Neural cell (in vitro differentiated cells): Measurements from ENCODE around the gene EML5. TPM values are rescaled to one million over a fixed set of nuclear protein-coding genes. Genes with fewer than 3 reads are reported as not detected.

Source experiments
- H2AFZ ChIP-seq: fragments of 200-600, 300-800 bp; sonication (generic), shearing (Covaris generic); 2 replicates; pipeline ENCODE4 v1.6.0; 2014; ENCODE audit warnings: low read depth, mild to moderate bottlenecking, antibody characterized with exemption, low read length, moderate library complexity
- H3F3A ChIP-seq: fragments of 200-600 bp; shearing (Covaris generic); 2 replicates; pipeline ENCODE4 v1.6.1; 2016; ENCODE audit warnings: mild to moderate bottlenecking, moderate library complexity, mixed read lengths, antibody characterized with exemption, low read length; ENCODE audit not compliant: insufficient read depth, poor library complexity, severe bottlenecking
- H3K27ac ChIP-seq: fragments of 200-600, 300-800 bp; sonication (generic), shearing (Covaris generic); 2 replicates; pipeline ENCODE4 v1.5.1; 2014; ENCODE audit warnings: mild to moderate bottlenecking, low read length, moderate library complexity
- H3K27me3 ChIP-seq: fragments of 300-800, 200-600 bp; sonication (generic), shearing (Covaris generic); 2 replicates; pipeline ENCODE4 v1.6.0; 2014; ENCODE audit warnings: mild to moderate bottlenecking, low read depth, low read length, moderate library complexity; ENCODE audit not compliant: insufficient read depth
- H3K36me3 ChIP-seq: fragments of 300-800, 200-600 bp; sonication (generic), shearing (Covaris generic); 2 replicates; pipeline ENCODE4 v1.5.1; 2014; ENCODE audit warnings: mild to moderate bottlenecking, antibody characterized with exemption, low read length, moderate library complexity; ENCODE audit not compliant: insufficient read depth
- H3K4me2 ChIP-seq: fragments of 300-800, 200-600 bp; sonication (generic), shearing (Covaris generic); 2 replicates; pipeline ENCODE4 v1.6.0; 2014; ENCODE audit warnings: mild to moderate bottlenecking, low read length
- H3K4me3 ChIP-seq: fragments of 300-800, 200-600 bp; sonication (generic), shearing (Covaris generic); 2 replicates; pipeline ENCODE4 v1.5.1; 2014; ENCODE audit warnings: mild to moderate bottlenecking, low read length, moderate library complexity
- H3K79me2 ChIP-seq: fragments of 200-600 bp; shearing (Covaris generic); replicated peaks from 2 replicates; pipeline ENCODE4 v1.6.0; 2014; ENCODE audit warnings: mild to moderate bottlenecking, low read length, moderate library complexity; ENCODE audit not compliant: insufficient read depth
- H3K9ac ChIP-seq: fragments of 300-800, 200-600 bp; sonication (generic), shearing (Covaris generic); 2 replicates; pipeline ENCODE4 v1.6.1; 2016; ENCODE audit warnings: mild to moderate bottlenecking, low read length, mixed read lengths
- H3K9me2 ChIP-seq: fragments of 200-600 bp; shearing (Covaris generic); 2 replicates; pipeline ENCODE4 v1.6.1; 2016; ENCODE audit warnings: mild to moderate bottlenecking, low read length, mixed read lengths; ENCODE audit not compliant: insufficient read depth
- H3K9me3 ChIP-seq: fragments of 200-600, 300-800 bp; sonication (generic), shearing (Covaris generic); 2 replicates; pipeline ENCODE4 v1.6.1; 2016; ENCODE audit warnings: mild to moderate bottlenecking, mixed run types, low read length, moderate library complexity, mixed read lengths
- H4K20me1 ChIP-seq: fragments of 200-600 bp; shearing (Covaris generic); 2 replicates; pipeline ENCODE4 v1.6.1; 2016; ENCODE audit warnings: mild to moderate bottlenecking, mixed run types; ENCODE audit not compliant: insufficient read depth
- CTCF ChIP-seq: fragments of 450-650 bp; IDR thresholded peaks from 2 replicates; pipeline ENCODE4 v1.5.1; 2014; ENCODE audit warnings: antibody characterized with exemption, mild to moderate bottlenecking, moderate library complexity; ENCODE audit not compliant: poor library complexity, severe bottlenecking
- EP300 ChIP-seq: fragments of 450-650 bp; conservative IDR thresholded peaks from 2 replicates; pipeline ENCODE4 v1.6.1; 2014; ENCODE audit warnings: antibody characterized with exemption, mild to moderate bottlenecking, moderate library complexity; ENCODE audit not compliant: poor library complexity, severe bottlenecking
- EZH2 ChIP-seq: fragments of 200-600, 300-800 bp; shearing (Covaris generic), sonication (generic); IDR thresholded peaks from 2 replicates; pipeline ENCODE4 v1.6.1; 2014; ENCODE audit warnings: antibody characterized with exemption, low read length, borderline replicate concordance, mild to moderate bottlenecking; ENCODE audit not compliant: insufficient read depth, poor library complexity, severe bottlenecking
- MXI1 ChIP-seq: fragments of 450-650 bp; conservative IDR thresholded peaks from 2 replicates; pipeline ENCODE4 v1.6.1; 2014; ENCODE audit warnings: antibody characterized with exemption, mild to moderate bottlenecking; ENCODE audit not compliant: poor library complexity, severe bottlenecking
- POLR2AphosphoS5 ChIP-seq: IDR thresholded peaks from 2 replicates; pipeline ENCODE4 v1.6.1; 2012
- RAD21 ChIP-seq: fragments of 450-650 bp; conservative IDR thresholded peaks from 2 replicates; pipeline ENCODE4 v1.6.1; 2014; ENCODE audit warnings: antibody characterized with exemption, mild to moderate bottlenecking, moderate library complexity
- REST ChIP-seq: IDR thresholded peaks from 2 replicates; pipeline ENCODE4 v1.6.1; 2012; ENCODE audit warnings: borderline replicate concordance
- SMC3 ChIP-seq: fragments of 450-650 bp; conservative IDR thresholded peaks from 2 replicates; pipeline ENCODE4 v1.6.1; 2014; ENCODE audit warnings: antibody characterized with exemption, mild to moderate bottlenecking, moderate library complexity; ENCODE audit not compliant: poor library complexity
- TAF1 ChIP-seq: IDR thresholded peaks from 2 replicates; pipeline ENCODE4 v1.6.1; 2012; ENCODE audit warnings: low read depth
- polyA plus RNA-seq: library from polyadenylated mRNA; depleted of rRNA; stranded (reverse); fragments of >200 nt; gene quantifications from 2 replicates; pipeline ENCODE4 v1.2.3, GENCODE V29; 2014

EML5 gene
- polyA plus RNA-seq, 1 donor from 2014 or later, result 27.5 TPM

- H3K79me2 ChIP-seq, result no peaks in the 10 kb centered on the region
- H3K4me2 ChIP-seq, result no peak overlapping the region
- H4K20me1 ChIP-seq, result no peaks in the 10 kb centered on the region
- H3K36me3 ChIP-seq, result no peaks in the 10 kb centered on the region
- TF ChIP-seq CTCF (no peak), SMC3 (no peak), EP300 (no peak), RAD21 (no peak), POLR2AphosphoS5 (no peak), REST (no peak), TAF1 (no peak), MXI1 (no peak), EZH2 (no peak)
- H3K9me2 ChIP-seq, result no peaks in the 10 kb centered on the region
- H3K27ac ChIP-seq, result no peak overlapping the region
- H3K27me3 ChIP-seq, result no peaks in the 10 kb centered on the region
- H3K4me3 ChIP-seq, result no peak overlapping the region
- H3K9me3 ChIP-seq, result peaks cover 5% of the 10 kb centered on the region
- no peak overlapping the region for H3K9ac ChIP-seq
- no peak overlapping the region for H2AFZ ChIP-seq
- H3F3A ChIP-seq, result no peaks in the 10 kb centered on the region
Measured at GRCh38 chr14:88799522-88799921, 6.8 kb upstream of the EML5 start.

- no peak for TF ChIP-seq CTCF
- no peak for TF ChIP-seq RAD21
- TF ChIP-seq EZH2, result no peak
- TF ChIP-seq POLR2AphosphoS5, result no peak
- no peak for TF ChIP-seq REST
- TF ChIP-seq MXI1, result no peak
- TF ChIP-seq SMC3, result no peak
- no peak for TF ChIP-seq TAF1
- TF ChIP-seq EP300, result no peak
- Histone ChIP-seq H3K4me2 (no peak overlapping the region), H4K20me1 (no peaks in the 10 kb centered on the region), H3F3A (no peaks in the 10 kb centered on the region), H3K9me2 (no peaks in the 10 kb centered on the region), H3K4me3 (no peak overlapping the region), H3K9me3 (no peaks in the 10 kb centered on the region), H2AFZ (no peak overlapping the region), H3K27ac (no peak overlapping the region), H3K79me2 (no peaks in the 10 kb centered on the region), H3K9ac (no peak overlapping the region), H3K36me3 (no peaks in the 10 kb centered on the region), H3K27me3 (no peaks in the 10 kb centered on the region)
Measured at GRCh38 chr14:88798156-88798555, 5.4 kb upstream of the EML5 start.
